K562 (cell line): ENCODE results near the gene NXN. TPM values are rescaled to one million over a fixed set of nuclear protein-coding genes. Genes with fewer than 3 reads are reported as not detected.
A peak's percentile ranks its signal among the peaks of the same experiment; 100 is the strongest.

Source experiments
- HNRNPLL ChIP-seq: fragments of 200-400 bp; formaldehyde crosslinking; IDR thresholded peaks from 2 replicates; pipeline ENCODE4 v1.6.1; 2017; ENCODE audit warnings: low read length, low read depth, mild to moderate bottlenecking; ENCODE audit not compliant: poor library complexity, severe bottlenecking
- LARP7 ChIP-seq: fragments of 450-650 bp; IDR thresholded peaks from 2 replicates; pipeline ENCODE4 v1.6.1; 2016
- PHF8 ChIP-seq: fragments of 200-600 bp; sonication (generic); IDR thresholded peaks from 2 replicates; pipeline ENCODE4 v1.6.1; 2012; ENCODE audit warnings: mixed run types, mild to moderate bottlenecking, inconsistent platforms, low read length, moderate library complexity, borderline replicate concordance
- PYGO2 ChIP-seq: fragments of 450-650 bp; IDR thresholded peaks from 2 replicates; pipeline ENCODE4 v1.6.1; 2016; ENCODE audit warnings: mild to moderate bottlenecking, missing genetic modification characterization, moderate library complexity, missing compliant biosample characterization
- RB1 ChIP-seq: fragments of 450-650 bp; IDR thresholded peaks from 2 replicates; pipeline ENCODE4 v1.6.1; 2017; ENCODE audit warnings: low read depth, mild to moderate bottlenecking
- STAT5B ChIP-seq: fragments of 250-450 bp; sonication (Bioruptor Pico); IDR thresholded peaks from 2 replicates; pipeline ENCODE4 v1.8.0; 2021; ENCODE audit warnings: mild to moderate bottlenecking, inconsistent platforms
- ZNF175 ChIP-seq: fragments of 200-800 bp; sonication (Bioruptor generic); IDR thresholded peaks from 2 replicates; pipeline ENCODE4 v1.6.1; 2016; ENCODE audit warnings: low read depth, mild to moderate bottlenecking, missing genetic modification characterization, missing compliant biosample characterization
- ZNF766 ChIP-seq: fragments of 200-800 bp; sonication (Bioruptor generic); conservative IDR thresholded peaks from 2 replicates; pipeline ENCODE4 v1.6.1; 2016; ENCODE audit warnings: missing genetic modification characterization, missing compliant biosample characterization
- ZNF778 ChIP-seq: fragments of 450-650 bp; formaldehyde crosslinking; IDR thresholded peaks from 2 replicates; pipeline ENCODE4 v1.4.0; 2020; ENCODE audit warnings: mild to moderate bottlenecking, moderate library complexity
- polyA plus RNA-seq, 8 experiments: library from polyadenylated mRNA; depleted of rRNA in 4 of 8; stranded (reverse) in 5 of 8; unstranded in 3 of 8; fragments of >200 nt; fragmentation: Nextera tagmentation in 2 of 8; fragmentation: Illumina TruSeq in 1 of 8; extraction: Ambion mirVana in 2 of 8; extraction: Trizol in 1 of 8; gene quantifications; 2 replicates each; pipeline versions ENCODE4 v1.2.1 to v1.2.3, GENCODE V29; 2011 to 2014; ENCODE audit warnings: inconsistent platforms in 1 of 8, missing spikeins in 1 of 8
- total RNA-seq, 7 experiments: library from RNA; depleted of rRNA in 6 of 7; stranded (reverse); fragments of >200 nt in 6 of 7; fragmentation: Illumina TruSeq in 2 of 7; extraction: Trizol in 2 of 7; gene quantifications; 2 replicates each; pipeline versions ENCODE4 v1.2.1 to v1.2.3, GENCODE V29; 2011 to 2021; ENCODE audit warnings: low replicate concordance in 1 of 7
- TF ChIP-seq, protein P1 (sequence below): fragments of 200-800 bp; sonication (Bioruptor generic); IDR thresholded peaks from 2 replicates; pipeline ENCODE4 v1.6.1; 2017; ENCODE audit warnings: missing genetic modification characterization, missing compliant biosample characterization
- TF ChIP-seq, protein P2 (sequence below): sonication (generic); formaldehyde crosslinking; IDR thresholded peaks from 2 replicates; pipeline ENCODE4 v1.8.0; 2022; ENCODE audit warnings: mild to moderate bottlenecking, low read depth, missing genetic modification reagents
- TF ChIP-seq, protein P3 (sequence below), 2 experiments: IDR thresholded peaks; 2 replicates each; pipeline ENCODE4 v1.6.1; 2012; ENCODE audit warnings: improper control_type of control experiment in 2 of 2, low read depth in 2 of 2, low read length in 2 of 2, borderline replicate concordance in 1 of 2
- TF ChIP-seq, protein P4 (sequence below), 2 experiments: fragments of 450-650 bp; IDR thresholded peaks; 2 replicates each; pipeline ENCODE4 v1.6.1; 2016
- TF ChIP-seq, protein P5 (sequence below): fragments of 450-650 bp; formaldehyde crosslinking; IDR thresholded peaks from 2 replicates; pipeline ENCODE4 v1.4.0; 2020; ENCODE audit warnings: mild to moderate bottlenecking, mixed read lengths

The NXN gene
- total and polyA plus RNA-seq, 9 of the 15 experiments (the other 6 are each of a cell fraction or from before 2014, with no cell fraction given) = 0.08 to 0.39 (median 0.29) TPM; not detected in 5

GRCh38 chr17:979539-980405, at the start of gene NXN (continued):
- TF ChIP-seq, protein P1, sequence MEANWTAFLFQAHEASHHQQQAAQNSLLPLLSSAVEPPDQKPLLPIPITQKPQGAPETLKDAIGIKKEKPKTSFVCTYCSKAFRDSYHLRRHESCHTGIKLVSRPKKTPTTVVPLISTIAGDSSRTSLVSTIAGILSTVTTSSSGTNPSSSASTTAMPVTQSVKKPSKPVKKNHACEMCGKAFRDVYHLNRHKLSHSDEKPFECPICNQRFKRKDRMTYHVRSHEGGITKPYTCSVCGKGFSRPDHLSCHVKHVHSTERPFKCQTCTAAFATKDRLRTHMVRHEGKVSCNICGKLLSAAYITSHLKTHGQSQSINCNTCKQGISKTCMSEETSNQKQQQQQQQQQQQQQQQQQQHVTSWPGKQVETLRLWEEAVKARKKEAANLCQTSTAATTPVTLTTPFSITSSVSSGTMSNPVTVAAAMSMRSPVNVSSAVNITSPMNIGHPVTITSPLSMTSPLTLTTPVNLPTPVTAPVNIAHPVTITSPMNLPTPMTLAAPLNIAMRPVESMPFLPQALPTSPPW (CRISPR knock-in tag) = peak; percentile 43; the same call in 1 of the 2 replicates
- TF ChIP-seq, protein P2, sequence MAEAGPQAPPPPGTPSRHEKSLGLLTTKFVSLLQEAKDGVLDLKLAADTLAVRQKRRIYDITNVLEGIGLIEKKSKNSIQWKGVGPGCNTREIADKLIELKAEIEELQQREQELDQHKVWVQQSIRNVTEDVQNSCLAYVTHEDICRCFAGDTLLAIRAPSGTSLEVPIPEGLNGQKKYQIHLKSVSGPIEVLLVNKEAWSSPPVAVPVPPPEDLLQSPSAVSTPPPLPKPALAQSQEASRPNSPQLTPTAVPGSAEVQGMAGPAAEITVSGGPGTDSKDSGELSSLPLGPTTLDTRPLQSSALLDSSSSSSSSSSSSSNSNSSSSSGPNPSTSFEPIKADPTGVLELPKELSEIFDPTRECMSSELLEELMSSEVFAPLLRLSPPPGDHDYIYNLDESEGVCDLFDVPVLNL (CRISPR knock-in tag) = no peak
- TF ChIP-seq, protein P3, sequence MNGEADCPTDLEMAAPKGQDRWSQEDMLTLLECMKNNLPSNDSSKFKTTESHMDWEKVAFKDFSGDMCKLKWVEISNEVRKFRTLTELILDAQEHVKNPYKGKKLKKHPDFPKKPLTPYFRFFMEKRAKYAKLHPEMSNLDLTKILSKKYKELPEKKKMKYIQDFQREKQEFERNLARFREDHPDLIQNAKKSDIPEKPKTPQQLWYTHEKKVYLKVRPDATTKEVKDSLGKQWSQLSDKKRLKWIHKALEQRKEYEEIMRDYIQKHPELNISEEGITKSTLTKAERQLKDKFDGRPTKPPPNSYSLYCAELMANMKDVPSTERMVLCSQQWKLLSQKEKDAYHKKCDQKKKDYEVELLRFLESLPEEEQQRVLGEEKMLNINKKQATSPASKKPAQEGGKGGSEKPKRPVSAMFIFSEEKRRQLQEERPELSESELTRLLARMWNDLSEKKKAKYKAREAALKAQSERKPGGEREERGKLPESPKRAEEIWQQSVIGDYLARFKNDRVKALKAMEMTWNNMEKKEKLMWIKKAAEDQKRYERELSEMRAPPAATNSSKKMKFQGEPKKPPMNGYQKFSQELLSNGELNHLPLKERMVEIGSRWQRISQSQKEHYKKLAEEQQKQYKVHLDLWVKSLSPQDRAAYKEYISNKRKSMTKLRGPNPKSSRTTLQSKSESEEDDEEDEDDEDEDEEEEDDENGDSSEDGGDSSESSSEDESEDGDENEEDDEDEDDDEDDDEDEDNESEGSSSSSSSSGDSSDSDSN (IDR thresholded peaks at IDR 0.05; ENCODE audit: borderline replicate concordance in 1 of 2, low read depth in 2 of 2, low read length in 2 of 2) = 0 out of 4 replicates have a peak, but pooled peaks of 1 of the 2 experiments have one; percentile 20
- TF ChIP-seq ZNF778 (CRISPR knock-in tag) (no peak), LARP7 (no peak), HNRNPLL (peak; percentile 25), PHF8 (peak; percentile 23; the same call in 1 of the 2 replicates), RB1 (peak; percentile 25; the same call in 1 of the 2 replicates), ZNF766 (CRISPR knock-in tag) (no peak), ZNF175 (CRISPR knock-in tag) (no peak), PYGO2 (tag) (no peak), STAT5B (CRISPR knock-in tag) (no peak)
- TF ChIP-seq, protein P4, sequence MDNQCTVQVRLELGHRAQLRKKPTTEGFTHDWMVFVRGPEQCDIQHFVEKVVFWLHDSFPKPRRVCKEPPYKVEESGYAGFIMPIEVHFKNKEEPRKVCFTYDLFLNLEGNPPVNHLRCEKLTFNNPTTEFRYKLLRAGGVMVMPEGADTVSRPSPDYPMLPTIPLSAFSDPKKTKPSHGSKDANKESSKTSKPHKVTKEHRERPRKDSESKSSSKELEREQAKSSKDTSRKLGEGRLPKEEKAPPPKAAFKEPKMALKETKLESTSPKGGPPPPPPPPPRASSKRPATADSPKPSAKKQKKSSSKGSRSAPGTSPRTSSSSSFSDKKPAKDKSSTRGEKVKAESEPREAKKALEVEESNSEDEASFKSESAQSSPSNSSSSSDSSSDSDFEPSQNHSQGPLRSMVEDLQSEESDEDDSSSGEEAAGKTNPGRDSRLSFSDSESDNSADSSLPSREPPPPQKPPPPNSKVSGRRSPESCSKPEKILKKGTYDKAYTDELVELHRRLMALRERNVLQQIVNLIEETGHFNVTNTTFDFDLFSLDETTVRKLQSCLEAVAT (IDR thresholded peaks at IDR 0.05) = no peak
- TF ChIP-seq, protein P5, sequence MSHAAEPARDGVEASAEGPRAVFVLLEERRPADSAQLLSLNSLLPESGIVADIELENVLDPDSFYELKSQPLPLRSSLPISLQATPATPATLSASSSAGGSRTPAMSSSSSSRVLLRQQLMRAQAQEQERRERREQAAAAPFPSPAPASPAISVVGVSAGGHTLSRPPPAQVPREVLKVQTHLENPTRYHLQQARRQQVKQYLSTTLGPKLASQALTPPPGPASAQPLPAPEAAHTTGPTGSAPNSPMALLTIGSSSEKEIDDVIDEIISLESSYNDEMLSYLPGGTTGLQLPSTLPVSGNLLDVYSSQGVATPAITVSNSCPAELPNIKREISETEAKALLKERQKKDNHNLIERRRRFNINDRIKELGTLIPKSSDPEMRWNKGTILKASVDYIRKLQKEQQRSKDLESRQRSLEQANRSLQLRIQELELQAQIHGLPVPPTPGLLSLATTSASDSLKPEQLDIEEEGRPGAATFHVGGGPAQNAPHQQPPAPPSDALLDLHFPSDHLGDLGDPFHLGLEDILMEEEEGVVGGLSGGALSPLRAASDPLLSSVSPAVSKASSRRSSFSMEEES (CRISPR knock-in tag) = no peak
